HG03097 (cell line): ENCODE results near the gene C5orf46.

ENCODE experiments used
- ATAC-seq: cut with Tn5 transposase; IDR thresholded peaks from one replicate; pipeline ENCODE4 v1.9.1; 2021; ENCODE audit not compliant: unreplicated experiment, low FRiP score

The C5orf46 gene

GRCh38 chr5:147860641-147861025, 45.7 kb downstream of the C5orf46 start:
- ATAC-seq: no peak

GRCh38 chr5:147859962-147860640, 46.2 kb downstream of the C5orf46 start:
- no peak for ATAC-seq

GRCh38 chr5:147858565-147858964, 47.8 kb downstream of the C5orf46 start:
- no peak for ATAC-seq

- ATAC-seq: no peak
These were observed 48.8 kb downstream of the C5orf46 start for GRCh38 chr5:147857302-147858129.

GRCh38 chr5:147856801-147857200, 49.5 kb downstream of the C5orf46 start:
- ATAC-seq: no peak

GRCh38 chr5:147855774-147856069, 50.6 kb downstream of the C5orf46 start:
- no peak for ATAC-seq

- ATAC-seq: no peak
These were observed 51.2 kb downstream of the C5orf46 start for GRCh38 chr5:147854894-147855773.

GRCh38 chr5:147854331-147854730, 52.0 kb downstream of the C5orf46 start:
- no peak for ATAC-seq

- no peak for ATAC-seq
These were observed 52.9 kb downstream of the C5orf46 start for GRCh38 chr5:147853372-147853987.

- ATAC-seq: no peak
These were observed 54.0 kb downstream of the C5orf46 start for GRCh38 chr5:147852365-147852764.

- ATAC-seq: no peak
These were observed 54.8 kb downstream of the C5orf46 start for GRCh38 chr5:147851578-147851977.

GRCh38 chr5:147849226-147849625, 57.1 kb downstream of the C5orf46 start:
- ATAC-seq: no peak

GRCh38 chr5:147845618-147846017, 60.7 kb downstream of the C5orf46 start:
- no peak for ATAC-seq

GRCh38 chr5:147844846-147845245, 61.5 kb downstream of the C5orf46 start:
- no peak for ATAC-seq

GRCh38 chr5:147842869-147843268, 63.5 kb downstream of the C5orf46 start:
- ATAC-seq: no peak
